DOHH2 (cell line): ENCODE results near the gene VLDLR.

ENCODE experiments used
- EZH2phosphoT487 ChIP-seq: fragments of 200-600 bp; sonication (generic); IDR thresholded peaks from 2 replicates; pipeline ENCODE4 v1.6.1; 2017; ENCODE audit warnings: borderline replicate concordance, mild to moderate bottlenecking, antibody characterized with exemption, low read length, moderate library complexity, mixed read lengths
- TF ChIP-seq, protein P1 (sequence below): fragments of 200-600 bp; sonication (generic); IDR thresholded peaks from one replicate; pipeline ENCODE4 v1.5.1; 2014; ENCODE audit warnings: antibody characterized with exemption, mild to moderate bottlenecking, low read depth, low read length; ENCODE audit not compliant: poor library complexity, severe bottlenecking

DNA sequence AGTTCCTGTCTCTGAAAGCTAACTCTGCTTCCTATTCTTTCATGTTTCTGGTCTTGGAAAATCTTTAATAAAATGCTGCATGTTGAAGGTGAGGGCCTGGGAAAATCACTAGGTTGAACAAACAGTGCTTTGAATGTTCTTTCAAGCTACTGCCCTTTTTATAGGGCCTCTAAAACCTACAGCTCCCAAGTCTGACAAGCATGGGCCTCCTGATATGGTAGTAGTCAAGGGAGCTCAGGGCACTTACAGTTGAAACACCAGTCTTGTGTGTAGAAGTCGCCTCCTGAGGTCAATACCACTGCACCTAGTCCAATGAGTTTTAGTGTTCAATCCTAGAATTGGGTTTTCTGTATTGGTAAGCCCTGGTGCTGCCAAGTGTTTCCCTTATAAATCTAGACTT, 20.5 kb downstream of the VLDLR start:
- TF ChIP-seq, protein P1, sequence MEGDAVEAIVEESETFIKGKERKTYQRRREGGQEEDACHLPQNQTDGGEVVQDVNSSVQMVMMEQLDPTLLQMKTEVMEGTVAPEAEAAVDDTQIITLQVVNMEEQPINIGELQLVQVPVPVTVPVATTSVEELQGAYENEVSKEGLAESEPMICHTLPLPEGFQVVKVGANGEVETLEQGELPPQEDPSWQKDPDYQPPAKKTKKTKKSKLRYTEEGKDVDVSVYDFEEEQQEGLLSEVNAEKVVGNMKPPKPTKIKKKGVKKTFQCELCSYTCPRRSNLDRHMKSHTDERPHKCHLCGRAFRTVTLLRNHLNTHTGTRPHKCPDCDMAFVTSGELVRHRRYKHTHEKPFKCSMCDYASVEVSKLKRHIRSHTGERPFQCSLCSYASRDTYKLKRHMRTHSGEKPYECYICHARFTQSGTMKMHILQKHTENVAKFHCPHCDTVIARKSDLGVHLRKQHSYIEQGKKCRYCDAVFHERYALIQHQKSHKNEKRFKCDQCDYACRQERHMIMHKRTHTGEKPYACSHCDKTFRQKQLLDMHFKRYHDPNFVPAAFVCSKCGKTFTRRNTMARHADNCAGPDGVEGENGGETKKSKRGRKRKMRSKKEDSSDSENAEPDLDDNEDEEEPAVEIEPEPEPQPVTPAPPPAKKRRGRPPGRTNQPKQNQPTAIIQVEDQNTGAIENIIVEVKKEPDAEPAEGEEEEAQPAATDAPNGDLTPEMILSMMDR = no peak
- no peak for TF ChIP-seq EZH2phosphoT487
